H1 (cell line): ENCODE measurements around the gene NABP2. TPM values are rescaled to one million over a fixed set of nuclear protein-coding genes. Genes with fewer than 3 reads are reported as not detected.

Experiments used
- CTCF ChIA-PET: fragments of 300-600 bp; sonication (Branson Sonifier 250); formaldehyde crosslinking; loops from one replicate; lab custom pipeline; 2021; ENCODE audit not compliant: partially characterized antibody; lab: Charles Lee
- POLR2A ChIA-PET: fragments of 300-600 bp; sonication (Branson Sonifier 250); formaldehyde crosslinking; loops from one replicate; lab custom pipeline; 2021; ENCODE audit warnings: inconsistent platforms; ENCODE audit not compliant: partially characterized antibody; lab: Charles Lee
- DNase-seq, 2 experiments: peaks; one replicate each; pipeline versions ENCODE4 v3.0.0 to v3.0.0-alpha.2; 2010 to 2022; ENCODE audit warnings: low spot score in 2 of 2, low read depth in 1 of 2, mixed read lengths in 1 of 2
- FAIRE-seq: peaks from 2 replicates; lab custom pipeline; 2011; peaks lifted over from hg19 to GRCh38; lab: Jason Lieb, UNC
- H2AFZ ChIP-seq: 2 replicates; pipeline ENCODE4 v1.8.1; 2012; ENCODE audit warnings: low read length, inconsistent platforms
- H2AK5ac ChIP-seq: 2 replicates; pipeline ENCODE4 v1.6.1; 2013; ENCODE audit warnings: low read depth, low read length
- H2BK120ac ChIP-seq: replicated peaks from 2 replicates; pipeline ENCODE3; 2013; ENCODE audit warnings: low read depth, low read length, inconsistent platforms
- H2BK12ac ChIP-seq: 2 replicates; pipeline ENCODE4 v1.6.1; 2013; ENCODE audit warnings: low read depth, low read length
- H2BK15ac ChIP-seq: 2 replicates; pipeline ENCODE4 v1.6.1; 2013; ENCODE audit warnings: low read length
- H2BK20ac ChIP-seq: 2 replicates; pipeline ENCODE4 v1.6.1; 2013; ENCODE audit warnings: low read length
- H2BK5ac ChIP-seq: 2 replicates; pipeline ENCODE4 v1.6.1; 2013; ENCODE audit warnings: low read depth, low read length
- H3K14ac ChIP-seq: 2 replicates; pipeline ENCODE4 v1.6.1; 2013; ENCODE audit warnings: inconsistent platforms; ENCODE audit not compliant: insufficient read length
- H3K18ac ChIP-seq: 2 replicates; pipeline ENCODE4 v1.6.1; 2013; ENCODE audit warnings: low read length; ENCODE audit errors: extremely low read depth
- H3K23ac ChIP-seq: 2 replicates; pipeline ENCODE4 v1.6.1; 2013; ENCODE audit warnings: inconsistent platforms; ENCODE audit not compliant: insufficient read length
- H3K23me2 ChIP-seq: 2 replicates; pipeline ENCODE4 v1.6.1; 2013; ENCODE audit warnings: low read depth, low read length
- H3K27ac ChIP-seq: 2 replicates; pipeline ENCODE4 v1.6.1; 2011; ENCODE audit warnings: low read depth, low read length, inconsistent platforms
- H3K27me3 ChIP-seq, 4 experiments: replicated peaks in 1 of 4; 1 replicate in 1 of 4; 2 replicates in 3 of 4; pipeline versions ENCODE4 v1.6.1 to v1.8.1; 2011 to 2013; ENCODE audit warnings: low read length in 3 of 4, mild to moderate bottlenecking in 3 of 4, inconsistent platforms in 2 of 4, mixed read lengths in 2 of 4, moderate library complexity in 1 of 4; ENCODE audit not compliant: control insufficient read depth in 3 of 4, insufficient read depth in 3 of 4; ENCODE audit errors: extremely low read depth in 1 of 4
- H3K36me3 ChIP-seq, 4 experiments: 2 replicates each; pipeline versions ENCODE4 v1.6.1 to v1.8.1; 2011 to 2013; ENCODE audit warnings: mild to moderate bottlenecking in 4 of 4, low read length in 3 of 4, moderate library complexity in 2 of 4, control low read depth in 1 of 4, inconsistent platforms in 1 of 4; ENCODE audit not compliant: insufficient read depth in 4 of 4, control insufficient read depth in 2 of 4
- H3K4ac ChIP-seq: replicated peaks from 2 replicates; pipeline ENCODE3; 2013; ENCODE audit warnings: low read length, low read depth, mixed read lengths, inconsistent platforms; ENCODE audit not compliant: insufficient read length
- H3K4me1 ChIP-seq, 4 experiments: replicated peaks in 1 of 4; 1 replicate in 1 of 4; 2 replicates in 3 of 4; pipeline versions ENCODE4 v1.6.1 to v1.8.1; 2011 to 2013; ENCODE audit warnings: low read length in 3 of 4, inconsistent platforms in 2 of 4, mixed read lengths in 1 of 4; ENCODE audit not compliant: insufficient read depth in 4 of 4, control insufficient read depth in 3 of 4
- H3K4me2 ChIP-seq, 2 experiments: 2 replicates each; pipeline versions ENCODE4 v1.6.1 to v1.8.1; 2011 to 2013; ENCODE audit warnings: low read depth in 2 of 2, low read length in 2 of 2, control low read depth in 1 of 2, inconsistent platforms in 1 of 2, mild to moderate bottlenecking in 1 of 2; ENCODE audit not compliant: insufficient read depth in 1 of 2
- H3K4me3 ChIP-seq, 4 experiments: fragments of 200-600, 300-600 bp in 1 of 4; sonication (generic), shearing (Covaris generic), sonication (Bioruptor Twin) in 1 of 4; 2 replicates each; pipeline versions ENCODE4 v1.5.1 to v1.8.1; 2011 to 2016; ENCODE audit warnings: low read length in 4 of 4, low read depth in 3 of 4, control low read depth in 2 of 4, inconsistent platforms in 2 of 4, mild to moderate bottlenecking in 2 of 4, mixed read lengths in 1 of 4, moderate library complexity in 1 of 4; ENCODE audit not compliant: insufficient read depth in 2 of 4; ENCODE audit errors: extremely low read depth in 1 of 4
- H3K56ac ChIP-seq: replicated peaks from 2 replicates; pipeline ENCODE3; 2013; ENCODE audit warnings: low read depth, mild to moderate bottlenecking, mixed read lengths, low read length, inconsistent platforms; ENCODE audit not compliant: insufficient read length
- H3K79me1 ChIP-seq: 2 replicates; pipeline ENCODE4 v1.6.1; 2013; ENCODE audit warnings: low read depth, low read length, control low read depth
- H3K79me2 ChIP-seq, 2 experiments: 2 replicates each; pipeline versions ENCODE4 v1.6.1 to v1.8.1; 2012 to 2013; ENCODE audit warnings: low read length in 2 of 2, mild to moderate bottlenecking in 2 of 2, inconsistent platforms in 1 of 2; ENCODE audit not compliant: insufficient read depth in 2 of 2, control insufficient read depth in 1 of 2
- H3K9ac ChIP-seq, 4 experiments: replicated peaks in 1 of 4; 1 replicate in 1 of 4; 2 replicates in 3 of 4; pipeline versions ENCODE4 v1.6.1 to v1.8.1; 2011 to 2013; ENCODE audit warnings: low read depth in 3 of 4, low read length in 3 of 4, control low read depth in 2 of 4, mild to moderate bottlenecking in 2 of 4, moderate library complexity in 2 of 4, inconsistent platforms in 1 of 4; ENCODE audit errors: extremely low read depth in 1 of 4
- H3K9me3 ChIP-seq, 2 experiments: 2 replicates each; pipeline versions ENCODE4 v1.6.1 to v1.8.1; 2012 to 2013; ENCODE audit warnings: mild to moderate bottlenecking in 2 of 2, moderate library complexity in 2 of 2, control low read depth in 1 of 2, inconsistent platforms in 1 of 2, low read depth in 1 of 2, low read length in 1 of 2, mixed read lengths in 1 of 2; ENCODE audit not compliant: insufficient read depth in 2 of 2
- H4K20me1 ChIP-seq, 2 experiments: replicated peaks in 1 of 2; 2 replicates each; pipeline versions ENCODE3 to v1.8.1; 2011 to 2013; ENCODE audit warnings: inconsistent platforms in 2 of 2, low read length in 2 of 2, mild to moderate bottlenecking in 1 of 2; ENCODE audit not compliant: insufficient read depth in 2 of 2, control insufficient read depth in 1 of 2
- H4K5ac ChIP-seq: 2 replicates; pipeline ENCODE4 v1.6.1; 2013; ENCODE audit warnings: low read length, low read depth, mixed read lengths, inconsistent platforms; ENCODE audit not compliant: insufficient read length
- H4K8ac ChIP-seq: 2 replicates; pipeline ENCODE4 v1.8.0; 2013; ENCODE audit warnings: mild to moderate bottlenecking, moderate library complexity, low read length, inconsistent platforms; ENCODE audit not compliant: insufficient read depth; ENCODE audit errors: extremely low read depth
- H4K91ac ChIP-seq: replicated peaks from 2 replicates; pipeline ENCODE3; 2013; ENCODE audit warnings: low read length, mixed read lengths, inconsistent platforms; ENCODE audit not compliant: insufficient read length
- ASH2L ChIP-seq: fragments of 200-600, 300-600 bp; sonication (generic); IDR thresholded peaks from one replicate; pipeline ENCODE4 v1.7.1; 2017; ENCODE audit warnings: low read length
- BACH1 ChIP-seq: IDR thresholded peaks from 2 replicates; pipeline ENCODE4 v1.6.1; 2012; ENCODE audit warnings: low read length, improper control_type of control experiment
- E2F6 ChIP-seq: IDR thresholded peaks from 2 replicates; pipeline ENCODE4 v1.6.1; 2012; ENCODE audit warnings: inconsistent platforms
- EP300 ChIP-seq, 2 experiments: IDR thresholded peaks; 1 replicate in 1 of 2; 2 replicates in 1 of 2; pipeline ENCODE4 v1.6.1; 2011 to 2012; ENCODE audit warnings: low read depth in 2 of 2, low read length in 2 of 2, mild to moderate bottlenecking in 2 of 2, borderline replicate concordance in 1 of 2, inconsistent platforms in 1 of 2, moderate library complexity in 1 of 2
- HDAC2 ChIP-seq, 2 experiments: fragments of 300-600 bp in 1 of 2; sonication (generic) in 1 of 2; IDR thresholded peaks; 2 replicates each; pipeline ENCODE4 v1.6.1; 2011 to 2012; ENCODE audit warnings: low read depth in 2 of 2, low read length in 2 of 2, mild to moderate bottlenecking in 2 of 2, moderate library complexity in 2 of 2, borderline replicate concordance in 1 of 2, inconsistent platforms in 1 of 2
- KDM1A ChIP-seq: fragments of 200-600, 300-600 bp; sonication (generic); IDR thresholded peaks from 2 replicates; pipeline ENCODE4 v1.7.1; 2016; ENCODE audit warnings: mild to moderate bottlenecking, low read length, borderline replicate concordance
- MAFK ChIP-seq: IDR thresholded peaks from 2 replicates; pipeline ENCODE4 v1.6.1; 2012; ENCODE audit warnings: low read depth, mild to moderate bottlenecking, improper control_type of control experiment, low read length
- MAX ChIP-seq: IDR thresholded peaks from 2 replicates; pipeline ENCODE4 v1.6.1; 2012; ENCODE audit warnings: inconsistent platforms
- POU5F1 ChIP-seq: IDR thresholded peaks from 2 replicates; pipeline ENCODE4 v1.6.1; 2011; ENCODE audit warnings: low read depth, mild to moderate bottlenecking, low read length, moderate library complexity
- RAD21 ChIP-seq, 2 experiments: IDR thresholded peaks in 1 of 2; conservative IDR thresholded peaks in 1 of 2; 2 replicates each; pipeline ENCODE4 v1.6.1; 2011; ENCODE audit warnings: low read depth in 2 of 2, low read length in 2 of 2, improper control_type of control experiment in 1 of 2, inconsistent platforms in 1 of 2, mild to moderate bottlenecking in 1 of 2, moderate library complexity in 1 of 2
- RXRA ChIP-seq: IDR thresholded peaks from 2 replicates; pipeline ENCODE4 v1.6.1; 2011; ENCODE audit warnings: low read depth, mild to moderate bottlenecking, low read length, moderate library complexity; ENCODE audit not compliant: insufficient read depth
- SP1 ChIP-seq: IDR thresholded peaks from 2 replicates; pipeline ENCODE4 v1.6.1; 2011; ENCODE audit warnings: low read depth, low read length
- WGBS, 2 experiments: shearing (Covaris generic) in 1 of 2; methylation state at CpG; one replicate each; pipeline versions ENCODE4 v1.1.6 to v1.1.7; 2013 to 2015; ENCODE audit warnings: low lambda C conversion rate in 2 of 2, mixed read lengths in 2 of 2, inconsistent platforms in 1 of 2, low coverage in 1 of 2, missing lambda C conversion rate in 1 of 2; ENCODE audit not compliant: insufficient replicate concordance in 2 of 2, insufficient coverage in 1 of 2, insufficient read length in 1 of 2; ENCODE audit errors: extremely low coverage in 1 of 2, missing lambda C conversion rate in 1 of 2; 5-methylcytosine and 5-hydroxymethylcytosine counted together
- polyA plus RNA-seq, 7 experiments: library from polyadenylated mRNA; depleted of rRNA in 3 of 7; stranded (reverse) in 5 of 7; unstranded in 2 of 7; fragments of >200 nt in 5 of 7; fragments of 200-250 nt in 2 of 7; gene quantifications; 1 replicate in 5 of 7; 2 replicates in 1 of 7; 4 replicates in 1 of 7; pipeline versions ENCODE4 v1.2.1 to v1.2.3, GENCODE V29; 2011 to 2013; ENCODE audit warnings: missing spikeins in 2 of 7, mixed read lengths in 2 of 7
- total RNA-seq: library from RNA; stranded (reverse); fragmentation: NEBNext Ultra II Directional; extraction: Animal tissue kit (Norgen Biotek cat#: 25700); gene quantifications from 2 replicates; pipeline ENCODE4 v1.2.1, GENCODE V29; 2021

The NABP2 gene
- total and polyA plus RNA-seq, 2 of the 8 experiments (the other 6 are each of a cell fraction or from before 2014, with no cell fraction given), result 58.1 to 67.5 TPM

GRCh38 chr12:56247923-56248322 lies 23.8 kb downstream of the NABP2 start:
- Histone ChIP-seq H3K4me2 (no peak overlapping the region), H4K5ac (no peak overlapping the region)
- no peak for DNase-seq
- TF ChIP-seq POU5F1, result no peak
- no peak for TF ChIP-seq RXRA
- TF ChIP-seq RAD21 (IDR thresholded peaks at IDR 0.05 in 1 of 2, conservative IDR thresholded peaks at IDR 0.05 in 1 of 2; ENCODE audit: low read depth in 2 of 2, low read length in 2 of 2), result no peak
- no peak for TF ChIP-seq HDAC2 (IDR thresholded peaks at IDR 0.05; ENCODE audit: borderline replicate concordance in 1 of 2, low read depth in 2 of 2, low read length in 2 of 2)
- TF ChIP-seq E2F6, result no peak
- TF ChIP-seq BACH1, result no peak
- TF ChIP-seq SP1, result no peak
- no peak for TF ChIP-seq MAX
- no peak for TF ChIP-seq KDM1A
- no peak for TF ChIP-seq ASH2L
- TF ChIP-seq EP300 (IDR thresholded peaks at IDR 0.05; ENCODE audit: borderline replicate concordance in 1 of 2, low read depth in 2 of 2, low read length in 2 of 2), result no peak
- TF ChIP-seq MAFK, result no peak

More at GRCh38 chr12:56247923-56248322, 23.8 kb downstream of the NABP2 start:
- Histone ChIP-seq H2BK5ac (no peak overlapping the region), H3K23me2 (no peaks in the 10 kb centered on the region), H2BK20ac (no peak overlapping the region), H2AK5ac (no peak overlapping the region), H2BK120ac (no peak overlapping the region), H2BK12ac (no peak overlapping the region), H3K4me3 (no peak overlapping the region), H4K91ac (no peak overlapping the region), H3K27me3 (no peaks in the 10 kb centered on the region), H3K56ac (no peak overlapping the region), H2BK15ac (no peak overlapping the region), H3K4me1 (no peaks in the 10 kb centered on the region), H3K79me1 (no peaks in the 10 kb centered on the region), H3K4ac (no peak overlapping the region), H4K20me1 (peaks cover 0 to 6% of the 10 kb centered on the region in 2 experiments), H3K36me3 (peaks cover 36 to 77% (median 67%) of the 10 kb centered on the region in 4 experiments), H2AFZ (no peak overlapping the region), H3K79me2 (no peaks in the 10 kb centered on the region), H3K14ac (no peak overlapping the region), H3K18ac (no peak overlapping the region), H3K9ac (no peak overlapping the region), H3K27ac (no peak overlapping the region), H4K8ac (no peak overlapping the region), H3K23ac (no peak overlapping the region), H3K9me3 (no peaks in the 10 kb centered on the region)
- WGBS, 2 experiments, result 99% methylated on average over 16 of the region's 16 CpGs; no CpG with 5 or more reads in 1 of the 2 experiments
- POLR2A ChIA-PET, result interaction anchor here (0.5 to 5.6 kb wide), 16 partner anchors 9 to 168 kb away, joined by 3 to 26 read pairs (median 5); partner anchors contain the start of genes ANKRD52, COQ10A, ERBB3 and PA2G4
- CTCF ChIA-PET, result interaction anchor here (0.7 to 4.5 kb wide), 12 partner anchors 9 to 122 kb away, joined by 3 to 33 read pairs (median 4); partner anchors contain the start of genes ANKRD52, RNF41 and SMARCC2
- FAIRE-seq, result no peak
